Measurements from ENCODE around the gene RELL2.

Gene RELL2

GRCh38 chr5:141649972-141650371, 13.2 kb downstream of the RELL2 start:
- no peak for DNase-seq

- peak; percentile 92 for DNase-seq
Measured at GRCh38 chr5:141650851-141651727, 14.3 kb downstream of the RELL2 start, which contains the start of gene FCHSD1. TSS of gene FCHSD1 (minus strand) at chr5:141651418. CDS start at chr5:141651368, 50 bp downstream.

GRCh38 chr5:141651728-141652105, 14.9 kb downstream of the RELL2 start:
- no peak for DNase-seq

- no peak for DNase-seq
Measured at GRCh38 chr5:141654298-141654697, 17.5 kb downstream of the RELL2 start.

GRCh38 chr5:141655020-141655419, 18.2 kb downstream of the RELL2 start:
- DNase-seq, result no peak

GRCh38 chr5:141656396-141656795, 19.6 kb downstream of the RELL2 start:
- DNase-seq, result no peak

- DNase-seq, result no peak
Measured at GRCh38 chr5:141657404-141657803, 20.6 kb downstream of the RELL2 start.

GRCh38 chr5:141657937-141658545, 21.2 kb downstream of the RELL2 start:
- DNase-seq, result no peak

- no peak for DNase-seq
Measured at GRCh38 chr5:141662028-141662427, 25.2 kb downstream of the RELL2 start.

- DNase-seq, result no peak
Measured at GRCh38 chr5:141663506-141663905, 26.7 kb downstream of the RELL2 start.

GRCh38 chr5:141664733-141665461, 28.1 kb downstream of the RELL2 start:
- peak; percentile 88 for DNase-seq

- no peak for DNase-seq
Measured at GRCh38 chr5:141665995-141666940, 29.5 kb downstream of the RELL2 start.

- DNase-seq, result no peak
Measured at GRCh38 chr5:141668601-141669265, 31.9 kb downstream of the RELL2 start.

GRCh38 chr5:141669520-141669919, 32.7 kb downstream of the RELL2 start:
- no peak for DNase-seq

GRCh38 chr5:141672071-141672840, 35.5 kb downstream of the RELL2 start:
- DNase-seq, result no peak

GRCh38 chr5:141672841-141673813, 36.3 kb downstream of the RELL2 start:
- no peak for DNase-seq

- no peak for DNase-seq
Measured at GRCh38 chr5:141674747-141675146, 38.0 kb downstream of the RELL2 start.

GRCh38 chr5:141675672-141676071, 38.9 kb downstream of the RELL2 start:
- no peak for DNase-seq

GRCh38 chr5:141677415-141677814, 40.6 kb downstream of the RELL2 start:
- no peak for DNase-seq

GRCh38 chr5:141680178-141680577, 43.4 kb downstream of the RELL2 start:
- no peak for DNase-seq

Measured in stimulated activated CD8-positive, alpha-beta memory T cell treated with anti-CD3 and anti-CD28 coated beads, Interleukin-4, amount 100 ng/mL, for 48 hours (primary cell).